ENCODE data around the gene PTRH1. TPM values are rescaled to one million over a fixed set of nuclear protein-coding genes. Genes with fewer than 3 reads are reported as not detected.

PTRH1 gene
- total and polyA plus RNA-seq, 2 of the 13 experiments (the other 11 are each of a cell fraction or from before 2014, with no cell fraction given) = 4.0 to 10.4 TPM

- peak; percentile 19 for TF ChIP-seq HDAC2 (CRISPR knock-in tag; IDR thresholded peaks at IDR 0.05)
- peak; percentile 21; the same call in 1 of the 2 replicates for TF ChIP-seq MAZ (IDR thresholded peaks at IDR 0.05; ENCODE audit: borderline replicate concordance, low read depth, low read length)
- TF ChIP-seq MAZ (CRISPR knock-in tag; IDR thresholded peaks at IDR 0.05; ENCODE audit: low read depth) = peak; percentile 38; the same call in 1 of the 2 replicates
- peak; percentile 75 for TF ChIP-seq POLR2G (IDR thresholded peaks at IDR 0.05; ENCODE audit: low read depth, low read length)
- no peak for TF ChIP-seq SKIL (CRISPR knock-in tag; IDR thresholded peaks at IDR 0.05; ENCODE audit: borderline replicate concordance)
- TF ChIP-seq, protein P1, sequence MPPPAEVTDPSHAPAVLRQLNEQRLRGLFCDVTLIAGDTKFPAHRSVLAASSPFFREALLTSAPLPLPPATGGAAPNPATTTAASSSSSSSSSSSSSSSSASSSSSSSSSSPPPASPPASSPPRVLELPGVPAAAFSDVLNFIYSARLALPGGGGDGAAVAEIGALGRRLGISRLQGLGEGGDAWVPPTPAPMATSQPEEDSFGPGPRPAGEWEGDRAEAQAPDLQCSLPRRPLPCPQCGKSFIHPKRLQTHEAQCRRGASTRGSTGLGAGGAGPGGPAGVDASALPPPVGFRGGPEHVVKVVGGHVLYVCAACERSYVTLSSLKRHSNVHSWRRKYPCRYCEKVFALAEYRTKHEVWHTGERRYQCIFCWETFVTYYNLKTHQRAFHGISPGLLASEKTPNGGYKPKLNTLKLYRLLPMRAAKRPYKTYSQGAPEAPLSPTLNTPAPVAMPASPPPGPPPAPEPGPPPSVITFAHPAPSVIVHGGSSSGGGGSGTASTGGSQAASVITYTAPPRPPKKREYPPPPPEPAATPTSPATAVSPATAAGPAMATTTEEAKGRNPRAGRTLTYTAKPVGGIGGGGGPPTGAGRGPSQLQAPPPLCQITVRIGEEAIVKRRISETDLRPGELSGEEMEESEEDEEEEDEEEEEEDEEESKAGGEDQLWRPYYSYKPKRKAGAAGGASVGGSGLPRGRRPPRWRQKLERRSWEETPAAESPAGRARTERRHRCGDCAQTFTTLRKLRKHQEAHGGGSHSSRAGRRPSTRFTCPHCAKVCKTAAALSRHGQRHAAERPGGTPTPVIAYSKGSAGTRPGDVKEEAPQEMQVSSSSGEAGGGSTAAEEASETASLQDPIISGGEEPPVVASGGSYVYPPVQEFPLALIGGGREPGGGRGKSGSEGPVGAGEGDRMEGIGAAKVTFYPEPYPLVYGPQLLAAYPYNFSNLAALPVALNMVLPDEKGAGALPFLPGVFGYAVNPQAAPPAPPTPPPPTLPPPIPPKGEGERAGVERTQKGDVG (CRISPR knock-in tag; IDR thresholded peaks at IDR 0.05; ENCODE audit: borderline replicate concordance) = no peak
- TF ChIP-seq ZKSCAN8 (CRISPR knock-in tag; IDR thresholded peaks at IDR 0.05; ENCODE audit: borderline replicate concordance) = no peak
- no peak; the same call in 1 of the 2 replicates for TF ChIP-seq SAFB2 (CRISPR knock-in tag; IDR thresholded peaks at IDR 0.05; ENCODE audit: borderline replicate concordance, low read depth)
- TF ChIP-seq SIN3A (IDR thresholded peaks at IDR 0.05; ENCODE audit: borderline replicate concordance, low read depth, low read length) = no peak; the same call in 1 of the 2 replicates
- no peak; the same call in 1 of the 2 replicates for TF ChIP-seq TBX2 (CRISPR knock-in tag; IDR thresholded peaks at IDR 0.05; ENCODE audit: borderline replicate concordance)
- peak; percentile 77 for TF ChIP-seq SMAD3 (CRISPR knock-in tag; IDR thresholded peaks at IDR 0.05)
- TF ChIP-seq, protein P2, sequence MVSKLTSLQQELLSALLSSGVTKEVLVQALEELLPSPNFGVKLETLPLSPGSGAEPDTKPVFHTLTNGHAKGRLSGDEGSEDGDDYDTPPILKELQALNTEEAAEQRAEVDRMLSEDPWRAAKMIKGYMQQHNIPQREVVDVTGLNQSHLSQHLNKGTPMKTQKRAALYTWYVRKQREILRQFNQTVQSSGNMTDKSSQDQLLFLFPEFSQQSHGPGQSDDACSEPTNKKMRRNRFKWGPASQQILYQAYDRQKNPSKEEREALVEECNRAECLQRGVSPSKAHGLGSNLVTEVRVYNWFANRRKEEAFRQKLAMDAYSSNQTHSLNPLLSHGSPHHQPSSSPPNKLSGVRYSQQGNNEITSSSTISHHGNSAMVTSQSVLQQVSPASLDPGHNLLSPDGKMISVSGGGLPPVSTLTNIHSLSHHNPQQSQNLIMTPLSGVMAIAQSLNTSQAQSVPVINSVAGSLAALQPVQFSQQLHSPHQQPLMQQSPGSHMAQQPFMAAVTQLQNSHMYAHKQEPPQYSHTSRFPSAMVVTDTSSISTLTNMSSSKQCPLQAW (CRISPR knock-in tag; IDR thresholded peaks at IDR 0.05) = peak; percentile 90; the same call in 1 of the 2 replicates
- TF ChIP-seq ZNF781 (CRISPR knock-in tag; IDR thresholded peaks at IDR 0.05; ENCODE audit: borderline replicate concordance, not compliant biosample characterization) = no peak
- TF ChIP-seq KAT8 (CRISPR knock-in tag; IDR thresholded peaks at IDR 0.05) = peak; percentile 38; the same call in 1 of the 2 replicates
- peak; percentile 72; the same call in 1 of the 2 replicates for TF ChIP-seq HOXD1 (CRISPR knock-in tag; IDR thresholded peaks at IDR 0.05)
- TF ChIP-seq CERS6 (CRISPR knock-in tag; IDR thresholded peaks at IDR 0.05) = no peak
- TF ChIP-seq ZNF776 (CRISPR knock-in tag; IDR thresholded peaks at IDR 0.05) = no peak
- TF ChIP-seq ZNF75D (CRISPR knock-in tag; IDR thresholded peaks at IDR 0.05; ENCODE audit: borderline replicate concordance) = no peak
- no peak for TF ChIP-seq ZC3H4 (CRISPR knock-in tag; IDR thresholded peaks at IDR 0.05; ENCODE audit: borderline replicate concordance)
- TF ChIP-seq KDM2A (CRISPR knock-in tag; IDR thresholded peaks at IDR 0.05; ENCODE audit: borderline replicate concordance, low read depth) = 0 out of 2 replicates have a peak, but pooled peaks have one; percentile 68
Observed at GRCh38 chr9:127734747-127735529, 19.5 kb upstream of the PTRH1 start, which contains the start of gene TOR2A (continued).
